ENCODE results near the gene LAMB1. TPM values are rescaled to one million over a fixed set of nuclear protein-coding genes. Genes with fewer than 3 reads are reported as not detected.

LAMB1 gene
- total and polyA plus RNA-seq, 2 experiments from 2014 or later = 284 to 323 TPM

DNA sequence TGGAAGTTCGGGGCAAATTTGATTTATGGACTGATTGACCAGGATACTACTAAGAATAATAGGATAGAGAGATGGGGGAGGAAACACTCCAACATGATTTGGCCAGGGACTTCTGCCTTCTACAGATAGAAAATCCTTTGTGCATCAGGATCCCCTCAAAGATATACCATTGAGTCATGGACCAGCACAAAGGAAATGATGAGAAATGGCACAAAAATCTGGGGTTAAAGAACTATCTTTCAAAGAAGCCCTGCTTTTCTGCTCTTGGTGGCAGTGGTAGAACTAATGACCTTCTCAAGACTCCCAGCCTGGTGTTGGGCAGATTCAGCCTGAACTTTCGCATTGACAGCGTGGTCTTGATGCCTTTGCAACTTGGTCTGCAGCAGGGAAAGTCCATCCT is 27.6 kb upstream of the LAMB1 start:
- H2AFZ ChIP-seq = no peak overlapping the region
- no peak overlapping the region for H3K27ac ChIP-seq
- no peak for DNase-seq (ENCODE audit: low spot score)
- H3K27me3 ChIP-seq = no peaks in the 10 kb centered on the region
- no peak overlapping the region for H3K4me3 ChIP-seq
- no peaks in the 10 kb centered on the region for H4K20me1 ChIP-seq (ENCODE audit: insufficient read depth, poor library complexity, severe bottlenecking)
- no peaks in the 10 kb centered on the region for H3K36me3 ChIP-seq (replicated peaks; ENCODE audit: insufficient read depth, low read depth)
- no peak overlapping the region for H3K4me2 ChIP-seq
- no peaks in the 10 kb centered on the region for H3K9me2 ChIP-seq (replicated peaks; ENCODE audit: insufficient read depth)
- no peaks in the 10 kb centered on the region for H3K79me2 ChIP-seq
- WGBS (ENCODE audit: low lambda C conversion rate, missing lambda C conversion rate) = 97% methylated on average over 3 of the region's 3 CpGs
- H3K4me1 ChIP-seq (ENCODE audit: insufficient read depth) = peaks cover 12% of the 10 kb centered on the region
- no peaks in the 10 kb centered on the region for H3K9me3 ChIP-seq (ENCODE audit: low read depth)
- TF ChIP-seq EZH2phosphoT487 (IDR thresholded peaks at IDR 0.05; ENCODE audit: low read depth, severe bottlenecking, unreplicated experiment) (no peak), EZH2 (IDR thresholded peaks at IDR 0.05; ENCODE audit: borderline replicate concordance) (no peak)
- TF ChIP-seq, protein P1, sequence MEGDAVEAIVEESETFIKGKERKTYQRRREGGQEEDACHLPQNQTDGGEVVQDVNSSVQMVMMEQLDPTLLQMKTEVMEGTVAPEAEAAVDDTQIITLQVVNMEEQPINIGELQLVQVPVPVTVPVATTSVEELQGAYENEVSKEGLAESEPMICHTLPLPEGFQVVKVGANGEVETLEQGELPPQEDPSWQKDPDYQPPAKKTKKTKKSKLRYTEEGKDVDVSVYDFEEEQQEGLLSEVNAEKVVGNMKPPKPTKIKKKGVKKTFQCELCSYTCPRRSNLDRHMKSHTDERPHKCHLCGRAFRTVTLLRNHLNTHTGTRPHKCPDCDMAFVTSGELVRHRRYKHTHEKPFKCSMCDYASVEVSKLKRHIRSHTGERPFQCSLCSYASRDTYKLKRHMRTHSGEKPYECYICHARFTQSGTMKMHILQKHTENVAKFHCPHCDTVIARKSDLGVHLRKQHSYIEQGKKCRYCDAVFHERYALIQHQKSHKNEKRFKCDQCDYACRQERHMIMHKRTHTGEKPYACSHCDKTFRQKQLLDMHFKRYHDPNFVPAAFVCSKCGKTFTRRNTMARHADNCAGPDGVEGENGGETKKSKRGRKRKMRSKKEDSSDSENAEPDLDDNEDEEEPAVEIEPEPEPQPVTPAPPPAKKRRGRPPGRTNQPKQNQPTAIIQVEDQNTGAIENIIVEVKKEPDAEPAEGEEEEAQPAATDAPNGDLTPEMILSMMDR (IDR thresholded peaks at IDR 0.05; ENCODE audit: poor library complexity) = no peak

DNA sequence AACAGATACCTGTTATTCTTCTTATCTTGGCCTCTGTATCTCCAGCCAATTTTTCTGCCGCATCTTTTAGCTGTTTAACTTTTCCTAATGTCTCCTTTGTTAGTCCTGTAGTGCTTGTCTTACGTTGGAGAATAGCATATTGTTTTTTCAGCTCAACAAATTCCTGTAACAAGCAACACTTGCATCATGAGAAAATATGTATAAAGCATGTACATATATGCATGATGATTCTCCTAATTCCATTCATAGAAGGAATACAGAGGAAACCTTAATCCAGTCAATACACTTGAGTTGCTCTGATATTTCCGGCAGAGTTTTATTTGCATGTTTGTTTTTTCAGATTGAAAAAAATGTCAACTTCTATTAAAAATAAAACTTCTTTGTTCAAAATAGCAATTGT is 26.1 kb upstream of the LAMB1 start:
- Histone ChIP-seq H3K36me3 (replicated peaks; ENCODE audit: insufficient read depth, low read depth) (no peaks in the 10 kb centered on the region), H3K9me2 (replicated peaks; ENCODE audit: insufficient read depth) (no peaks in the 10 kb centered on the region), H3K27me3 (no peaks in the 10 kb centered on the region), H3K9me3 (ENCODE audit: low read depth) (no peaks in the 10 kb centered on the region), H3K4me2 (no peak overlapping the region), H3K79me2 (no peaks in the 10 kb centered on the region), H3K4me1 (ENCODE audit: insufficient read depth) (peaks cover 7% of the 10 kb centered on the region), H3K27ac (no peak overlapping the region), H2AFZ (no peak overlapping the region), H4K20me1 (ENCODE audit: insufficient read depth, poor library complexity, severe bottlenecking) (no peaks in the 10 kb centered on the region), H3K4me3 (no peak overlapping the region)
- no peak for DNase-seq (ENCODE audit: low spot score)
- WGBS (ENCODE audit: low lambda C conversion rate, missing lambda C conversion rate) = 93% methylated on average over 3 of the region's 3 CpGs
- TF ChIP-seq EZH2phosphoT487 (IDR thresholded peaks at IDR 0.05; ENCODE audit: low read depth, severe bottlenecking, unreplicated experiment) = no peak
- TF ChIP-seq, protein P1 (IDR thresholded peaks at IDR 0.05; ENCODE audit: poor library complexity) = no peak
- TF ChIP-seq EZH2 (IDR thresholded peaks at IDR 0.05; ENCODE audit: borderline replicate concordance) = no peak

DNA sequence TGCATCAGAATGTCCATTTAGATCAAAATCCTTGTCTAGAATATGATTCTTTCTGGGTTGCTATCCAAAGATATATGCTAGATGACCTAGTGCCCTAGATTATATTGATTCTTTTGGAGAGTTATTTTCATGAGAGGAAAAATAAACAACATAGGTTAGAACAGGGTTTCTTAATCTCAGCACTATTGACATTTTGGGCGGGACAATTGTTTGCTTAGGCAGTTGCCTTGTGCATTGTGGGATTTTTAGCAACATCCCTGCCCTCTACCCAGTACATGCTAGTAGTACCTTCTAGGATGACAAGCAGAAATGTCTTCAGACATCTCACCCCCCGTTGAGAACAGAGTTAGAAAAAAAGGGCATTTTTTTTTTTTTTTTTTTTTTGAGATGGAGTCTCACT is 25.1 kb upstream of the LAMB1 start:
- TF ChIP-seq EZH2phosphoT487 (IDR thresholded peaks at IDR 0.05; ENCODE audit: low read depth, severe bottlenecking, unreplicated experiment) = no peak
- TF ChIP-seq, protein P1 (IDR thresholded peaks at IDR 0.05; ENCODE audit: poor library complexity) = no peak
- TF ChIP-seq EZH2 (IDR thresholded peaks at IDR 0.05; ENCODE audit: borderline replicate concordance) = no peak
- WGBS (ENCODE audit: low lambda C conversion rate, missing lambda C conversion rate) = 61% methylated on average over 2 of the region's 2 CpGs
- DNase-seq (ENCODE audit: low spot score) = peak; percentile 34
- Histone ChIP-seq H4K20me1 (ENCODE audit: insufficient read depth, poor library complexity, severe bottlenecking) (no peaks in the 10 kb centered on the region), H3K79me2 (no peaks in the 10 kb centered on the region), H3K36me3 (replicated peaks; ENCODE audit: insufficient read depth, low read depth) (no peaks in the 10 kb centered on the region), H3K27ac (no peak overlapping the region), H3K9me3 (ENCODE audit: low read depth) (no peaks in the 10 kb centered on the region), H3K4me1 (ENCODE audit: insufficient read depth) (peaks cover 4% of the 10 kb centered on the region), H3K9me2 (replicated peaks; ENCODE audit: insufficient read depth) (no peaks in the 10 kb centered on the region), H3K4me2 (no peak overlapping the region), H3K27me3 (no peaks in the 10 kb centered on the region), H3K4me3 (no peak overlapping the region), H2AFZ (no peak overlapping the region)

DNA sequence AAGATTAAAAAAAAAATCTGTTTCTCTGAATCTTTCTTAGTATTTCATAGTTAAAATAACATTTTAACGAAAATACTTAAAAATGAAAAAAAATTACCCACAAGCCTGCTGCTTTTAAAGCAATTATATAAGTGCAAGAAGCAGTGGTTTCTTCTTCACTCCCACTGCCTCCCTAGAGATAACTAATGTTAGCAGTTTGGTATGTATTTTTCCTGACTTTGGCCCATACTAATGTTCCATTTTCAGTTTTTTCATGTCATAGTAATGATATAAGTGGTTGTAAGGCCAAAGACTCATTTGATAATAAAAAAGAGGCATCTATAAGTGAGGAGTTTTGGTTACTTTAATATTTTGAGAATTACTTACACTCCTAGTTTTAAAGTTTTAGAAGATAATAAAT is 24.3 kb upstream of the LAMB1 start:
- Histone ChIP-seq H3K4me3 (no peak overlapping the region), H4K20me1 (ENCODE audit: insufficient read depth, poor library complexity, severe bottlenecking) (no peaks in the 10 kb centered on the region), H3K27ac (no peak overlapping the region), H3K27me3 (no peaks in the 10 kb centered on the region), H3K4me1 (ENCODE audit: insufficient read depth) (peaks cover 4% of the 10 kb centered on the region), H3K4me2 (no peak overlapping the region), H3K79me2 (no peaks in the 10 kb centered on the region), H3K9me2 (replicated peaks; ENCODE audit: insufficient read depth) (no peaks in the 10 kb centered on the region), H2AFZ (no peak overlapping the region), H3K36me3 (replicated peaks; ENCODE audit: insufficient read depth, low read depth) (no peaks in the 10 kb centered on the region), H3K9me3 (ENCODE audit: low read depth) (no peaks in the 10 kb centered on the region)
- TF ChIP-seq EZH2phosphoT487 (IDR thresholded peaks at IDR 0.05; ENCODE audit: low read depth, severe bottlenecking, unreplicated experiment) (no peak), EZH2 (IDR thresholded peaks at IDR 0.05; ENCODE audit: borderline replicate concordance) (no peak)
- TF ChIP-seq, protein P1 (IDR thresholded peaks at IDR 0.05; ENCODE audit: poor library complexity) = no peak
- 96% methylated on average over 1 of the region's 1 CpG for WGBS (ENCODE audit: low lambda C conversion rate, missing lambda C conversion rate)
- DNase-seq (ENCODE audit: low spot score) = no peak
